GM19025 (cell line): Measurements from ENCODE around the gene HDHD5.

Source experiments
- ATAC-seq: cut with Tn5 transposase; IDR thresholded peaks from one replicate; pipeline ENCODE4 v1.9.1; 2021; ENCODE audit warnings: mild to moderate bottlenecking, low read depth, moderate library complexity; ENCODE audit not compliant: unreplicated experiment

Gene HDHD5

GRCh38 chr22:17121233-17122195 lies 37.6 kb downstream of the HDHD5 start, which contains the start of gene TMEM121B:
TSS of gene TMEM121B (minus strand) at chr22:17121360. CDS start at chr22:17121127, 233 bp downstream.
- no peak for ATAC-seq

- ATAC-seq: no peak
Measured at GRCh38 chr22:17120711-17121232, 38.3 kb downstream of the HDHD5 start.

- ATAC-seq: no peak
Measured at GRCh38 chr22:17120281-17120680, 38.8 kb downstream of the HDHD5 start.

- ATAC-seq: no peak
Measured at GRCh38 chr22:17119481-17120202, 39.4 kb downstream of the HDHD5 start.

- ATAC-seq: no peak
Measured at GRCh38 chr22:17118342-17118741, 40.7 kb downstream of the HDHD5 start.

- no peak for ATAC-seq
Measured at GRCh38 chr22:17117890-17118289, 41.2 kb downstream of the HDHD5 start.

- ATAC-seq: no peak
Measured at GRCh38 chr22:17117400-17117799, 41.7 kb downstream of the HDHD5 start.

GRCh38 chr22:17116572-17117330 lies 42.3 kb downstream of the HDHD5 start:
- no peak for ATAC-seq

GRCh38 chr22:17115945-17116565 lies 43.0 kb downstream of the HDHD5 start:
- no peak for ATAC-seq

- no peak for ATAC-seq
Measured at GRCh38 chr22:17115236-17115635, 43.8 kb downstream of the HDHD5 start.

GRCh38 chr22:17114898-17115235 lies 44.2 kb downstream of the HDHD5 start:
- ATAC-seq: no peak

GRCh38 chr22:17114173-17114897 lies 44.7 kb downstream of the HDHD5 start:
- ATAC-seq: no peak

- no peak for ATAC-seq
Measured at GRCh38 chr22:17113600-17113999, 45.5 kb downstream of the HDHD5 start.

- no peak for ATAC-seq
Measured at GRCh38 chr22:17112491-17113042, 46.5 kb downstream of the HDHD5 start.

GRCh38 chr22:17110791-17111550 lies 48.1 kb downstream of the HDHD5 start:
- ATAC-seq: no peak

GRCh38 chr22:17109976-17110375 lies 49.1 kb downstream of the HDHD5 start:
- no peak for ATAC-seq

GRCh38 chr22:17109113-17109865 lies 49.8 kb downstream of the HDHD5 start:
- no peak for ATAC-seq
